Left lung (tissue), 10 donors: ENCODE data around the gene STK36. TPM values are rescaled to one million over a fixed set of nuclear protein-coding genes. Genes with fewer than 3 reads are reported as not detected.

Source experiments
- ATAC-seq: fragments of 200-7000 bp; cut with Tn5 transposase; one replicate; pipeline ENCODE4 v1.9.1; 2020; ENCODE audit warnings: moderate library complexity
- DNase-seq, 4 donors: peaks; one replicate each; pipeline ENCODE4 v3.0.0-alpha.2; 2013 to 2020
- H3K27ac ChIP-seq, 2 donors: fragments of 200-600 bp; sonication (generic) in 1 of 2; one replicate each; pipeline versions ENCODE4 v1.5.0 to v1.8.0; 2020 to 2021
- H3K27me3 ChIP-seq, 2 donors: fragments of 200-600 bp; sonication (generic) in 1 of 2; one replicate each; pipeline versions ENCODE4 v1.5.0 to v1.8.0; 2020 to 2021
- H3K36me3 ChIP-seq, 2 donors: fragments of 200-600 bp; sonication (generic) in 1 of 2; one replicate each; pipeline versions ENCODE4 v1.5.0 to v1.8.0; 2020 to 2021
- H3K4me1 ChIP-seq, 2 donors: fragments of 200-600 bp; one replicate each; pipeline ENCODE4 v1.8.0; 2021
- H3K4me3 ChIP-seq, 2 donors: fragments of 200-600 bp; sonication (generic) in 1 of 2; one replicate each; pipeline versions ENCODE4 v1.5.0 to v1.8.0; 2020 to 2021; ENCODE audit warnings: mild to moderate bottlenecking in 1 of 2
- H3K9me3 ChIP-seq, 2 donors: fragments of 200-600 bp; sonication (generic) in 1 of 2; one replicate each; pipeline versions ENCODE4 v1.5.0 to v1.8.0; 2020 to 2021
- CTCF ChIP-seq, 2 donors: fragments of 200-600 bp; sonication (generic) in 1 of 2; IDR thresholded peaks; one replicate each; pipeline versions ENCODE4 v1.5.0 to v1.8.0; 2021; ENCODE audit warnings: antibody characterized with exemption in 2 of 2
- intact Hi-C, 2 donors: fragments of 100-400 bp; cut with DNase I; formaldehyde crosslinking; loops; one replicate each; pipeline versions ENCODE4 v1.11.2 to v1.14.2; 2022
- polyA plus RNA-seq, 6 donors: library from polyadenylated mRNA; unstranded; fragments of 120-200 nt; gene quantifications; one replicate each; pipeline ENCODE4 v1.2.1, GENCODE V29; 2013; ENCODE audit not compliant: insufficient read length in 6 of 6
- total RNA-seq, 2 donors: library from RNA; stranded (reverse); fragmentation: NEBNext Ultra II Directional; extraction: Animal tissue kit (Norgen Biotek cat#: 25700); gene quantifications; one replicate each; pipeline ENCODE4 v1.2.1, GENCODE V29; 2021
- donor health status: DM: no; HTN: yes; CAD: no.
- donor health status: DM: no; HTN: no; CAD: no.

Gene STK36
- total and polyA plus RNA-seq, 8 donors = 40.1 to 112 (median 94.9) TPM

- ATAC-seq (no peak), DNase-seq (no peak)
- no peaks in the 10 kb centered on the region for H3K36me3 ChIP-seq
- no peak overlapping the region for H3K27ac ChIP-seq
- peaks cover 3 to 4% of the 10 kb centered on the region in 2 donors for H3K4me1 ChIP-seq
- no peak for TF ChIP-seq CTCF (IDR thresholded peaks at IDR 0.05)
- H3K27me3 ChIP-seq = no peaks in the 10 kb centered on the region
- no peaks in the 10 kb centered on the region for H3K9me3 ChIP-seq
- intact Hi-C loops = no loop called here
- H3K4me3 ChIP-seq = no peak overlapping the region
These were observed 45.5 kb upstream of the STK36 start for GRCh38 chr2:218626369-218626768.

- no peak for ATAC-seq
- TF ChIP-seq CTCF (IDR thresholded peaks at IDR 0.05) = no peak
- no peaks in the 10 kb centered on the region for H3K4me1 ChIP-seq
- intact Hi-C loops = no loop called here
- H3K27ac ChIP-seq = no peak overlapping the region
- no peak overlapping the region for H3K4me3 ChIP-seq
- H3K27me3 ChIP-seq = no peaks in the 10 kb centered on the region
- H3K36me3 ChIP-seq = peaks cover 0 to 1% of the 10 kb centered on the region in 2 donors
- no peak for DNase-seq
- H3K9me3 ChIP-seq = no peaks in the 10 kb centered on the region
These were observed 43.9 kb upstream of the STK36 start for GRCh38 chr2:218627939-218628338.

DNA sequence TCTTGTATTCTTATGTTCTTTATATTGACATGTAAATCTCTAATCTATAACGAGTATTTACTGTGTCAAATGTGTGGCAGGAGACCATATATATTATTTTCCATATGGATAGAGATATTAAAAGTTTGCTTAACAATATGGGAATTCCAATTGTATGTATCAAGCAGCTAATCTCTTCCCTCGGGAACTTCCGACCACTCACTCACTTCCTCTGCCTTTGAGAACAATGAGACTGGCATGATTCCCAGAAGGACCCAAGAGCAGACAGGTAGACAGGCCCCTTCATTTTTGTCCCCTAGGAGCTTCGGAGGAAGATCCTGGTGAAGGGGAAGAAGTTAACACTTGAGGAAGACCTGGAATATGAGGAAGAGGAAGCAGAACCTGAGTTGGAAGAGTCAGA, 40.0 kb upstream of the STK36 start:
- intact Hi-C loops = no loop called here
- no peaks in the 10 kb centered on the region for H3K27me3 ChIP-seq
- peak overlapping the region in 1 of 2 donors; percentile 23 for H3K27ac ChIP-seq
- H3K4me1 ChIP-seq = no peaks in the 10 kb centered on the region
- H3K36me3 ChIP-seq = peaks cover 0 to 40% of the 10 kb centered on the region in 2 donors
- no peak for TF ChIP-seq CTCF (IDR thresholded peaks at IDR 0.05)
- no peak for ATAC-seq
- no peak for DNase-seq
- no peaks in the 10 kb centered on the region for H3K9me3 ChIP-seq
- no peak overlapping the region for H3K4me3 ChIP-seq

DNA sequence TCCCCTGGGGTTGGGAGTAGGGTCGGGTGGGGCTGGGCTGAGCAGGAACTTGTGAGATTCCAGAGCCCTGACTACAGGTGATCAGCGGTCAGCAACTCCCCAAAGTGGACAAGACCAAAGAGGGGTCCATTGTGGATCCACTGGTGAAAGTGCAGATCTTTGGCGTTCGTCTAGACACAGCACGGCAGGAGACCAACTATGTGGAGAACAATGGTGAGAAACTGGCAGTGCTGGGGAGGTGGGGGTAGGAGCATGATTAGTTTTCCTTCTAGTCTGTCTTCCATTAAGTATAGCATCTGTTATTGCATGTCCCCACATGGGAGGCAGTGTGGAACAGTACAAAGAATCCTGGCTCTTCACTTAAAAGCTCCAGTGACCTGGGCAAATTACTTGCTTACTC, 36.2 kb upstream of the STK36 start:
- H3K4me3 ChIP-seq = no peak overlapping the region
- peaks cover 0 to 79% of the 10 kb centered on the region in 2 donors for H3K36me3 ChIP-seq
- intact Hi-C loops = no loop called here
- no peak overlapping the region for H3K27ac ChIP-seq
- TF ChIP-seq CTCF (IDR thresholded peaks at IDR 0.05) = no peak
- H3K27me3 ChIP-seq = no peaks in the 10 kb centered on the region
- H3K4me1 ChIP-seq = no peaks in the 10 kb centered on the region
- H3K9me3 ChIP-seq = no peaks in the 10 kb centered on the region
- no peak for DNase-seq
- ATAC-seq = no peak

- H3K4me1 ChIP-seq = no peaks in the 10 kb centered on the region
- intact Hi-C loops = no loop called here
- H3K9me3 ChIP-seq = no peaks in the 10 kb centered on the region
- ATAC-seq = no peak
- H3K36me3 ChIP-seq = peaks cover 0 to 100% of the 10 kb centered on the region in 2 donors
- no peak for DNase-seq
- H3K27ac ChIP-seq = no peak overlapping the region
- no peak overlapping the region for H3K4me3 ChIP-seq
- no peak for TF ChIP-seq CTCF (IDR thresholded peaks at IDR 0.05)
- H3K27me3 ChIP-seq = no peaks in the 10 kb centered on the region
These were observed 33.5 kb upstream of the STK36 start for GRCh38 chr2:218638372-218638771.
